SK-N-SH (cell line): Measurements from ENCODE around the gene CRIM1. TPM values are rescaled to one million over a fixed set of nuclear protein-coding genes. Genes with fewer than 3 reads are reported as not detected.

Source experiments
- CTCF ChIA-PET: fragments of 300-600, 350-600 bp; formaldehyde crosslinking; extraction: SDS; loops from one replicate; lab custom pipeline; 2021; lab: Yijun Ruan, JAX
- POLR2A ChIA-PET: fragments of 350-600 bp; sonication (Branson Sonifier 250); formaldehyde crosslinking; extraction: SDS; loops from one replicate; lab custom pipeline; 2020; ENCODE audit warnings: antibody characterized with exemption, inconsistent platforms; lab: Yijun Ruan, JAX
- DNase-seq: peaks from one replicate; pipeline ENCODE4 v3.0.0; 2012
- H2AFZ ChIP-seq: fragments of 200-600 bp; sonication (generic); 2 replicates; pipeline ENCODE4 v1.8.1; 2016; ENCODE audit warnings: antibody characterized with exemption, mild to moderate bottlenecking, low read depth
- H3F3A ChIP-seq: fragments of 200-600 bp; sonication (generic); replicated peaks from 2 replicates; pipeline ENCODE3; 2016; ENCODE audit warnings: antibody characterized with exemption, mild to moderate bottlenecking; ENCODE audit not compliant: insufficient read depth
- H3K27ac ChIP-seq, 2 experiments: fragments of 200-500 bp in 1 of 2; fragments of 200-600 bp in 1 of 2; sonication (Bioruptor generic) in 1 of 2; sonication (generic), shearing (Covaris generic) in 1 of 2; 2 replicates each; pipeline versions ENCODE4 v1.5.1 to v1.6.1; 2014 to 2016; ENCODE audit warnings: low read depth in 2 of 2, inconsistent platforms in 1 of 2, low read length in 1 of 2, mild to moderate bottlenecking in 1 of 2, mixed read lengths in 1 of 2
- H3K27me3 ChIP-seq: fragments of 200-600 bp; sonication (generic), shearing (Covaris generic); 2 replicates; pipeline ENCODE4 v1.6.1; 2016; ENCODE audit warnings: mixed run types; ENCODE audit not compliant: insufficient read depth
- H3K36me3 ChIP-seq, 2 experiments: fragments of 200-500 bp in 1 of 2; fragments of 200-600 bp in 1 of 2; sonication (Bioruptor generic) in 1 of 2; sonication (generic) in 1 of 2; replicated peaks in 1 of 2; 2 replicates each; pipeline versions ENCODE3 to v1.5.1; 2014 to 2016; ENCODE audit warnings: low read length in 1 of 2, mild to moderate bottlenecking in 1 of 2; ENCODE audit not compliant: insufficient read depth in 2 of 2, control insufficient read depth in 1 of 2
- H3K4me1 ChIP-seq, 2 experiments: fragments of 200-500 bp in 1 of 2; fragments of 200-600 bp in 1 of 2; sonication (Bioruptor generic) in 1 of 2; sonication (generic), shearing (Covaris generic) in 1 of 2; 2 replicates each; pipeline versions ENCODE4 v1.5.1 to v1.6.1; 2014 to 2016; ENCODE audit warnings: low read depth in 1 of 2, low read length in 1 of 2, mixed run types in 1 of 2; ENCODE audit not compliant: insufficient read depth in 2 of 2, control insufficient read depth in 1 of 2
- H3K4me2 ChIP-seq: fragments of 200-600 bp; sonication (generic), shearing (Covaris generic); 2 replicates; pipeline ENCODE4 v1.6.1; 2017; ENCODE audit warnings: mixed run types
- H3K4me3 ChIP-seq, 2 experiments: fragments of 200-500 bp in 1 of 2; fragments of 200-600 bp in 1 of 2; sonication (Bioruptor generic) in 1 of 2; sonication (generic), shearing (Covaris generic) in 1 of 2; 2 replicates each; pipeline versions ENCODE4 v1.5.1 to v1.8.1; 2014 to 2016; ENCODE audit warnings: low read depth in 2 of 2, inconsistent platforms in 1 of 2, low read length in 1 of 2, mild to moderate bottlenecking in 1 of 2, mixed read lengths in 1 of 2, moderate library complexity in 1 of 2
- H3K79me2 ChIP-seq: fragments of 200-600 bp; sonication (generic); 2 replicates; pipeline ENCODE4 v1.8.1; 2017; ENCODE audit warnings: mild to moderate bottlenecking; ENCODE audit not compliant: insufficient read depth
- H3K9ac ChIP-seq: fragments of 200-600 bp; sonication (generic); 2 replicates; pipeline ENCODE4 v1.6.1; 2017; ENCODE audit warnings: mixed run types
- H3K9me2 ChIP-seq: fragments of 200-600 bp; sonication (generic); 2 replicates; pipeline ENCODE4 v1.6.1; 2017; ENCODE audit warnings: mixed run types
- H3K9me3 ChIP-seq: fragments of 200-600 bp; sonication (generic); 2 replicates; pipeline ENCODE4 v1.6.1; 2017; ENCODE audit warnings: mixed run types, mild to moderate bottlenecking, moderate library complexity
- H4K20me1 ChIP-seq: fragments of 200-600 bp; sonication (generic); 2 replicates; pipeline ENCODE4 v1.6.1; 2017; ENCODE audit warnings: mild to moderate bottlenecking, mixed run types; ENCODE audit not compliant: insufficient read depth
- JUND ChIP-seq: IDR thresholded peaks from 2 replicates; pipeline ENCODE4 v1.4.0; 2012
- MEF2A ChIP-seq: IDR thresholded peaks from 2 replicates; pipeline ENCODE4 v1.4.0; 2012; ENCODE audit warnings: low read depth, borderline replicate concordance
- POLR2AphosphoS5 ChIP-seq: IDR thresholded peaks from 2 replicates; pipeline ENCODE4 v1.6.1; 2012; ENCODE audit warnings: low read depth, low read length
- REST ChIP-seq: IDR thresholded peaks from 2 replicates; pipeline ENCODE4 v1.6.1; 2012; ENCODE audit warnings: mild to moderate bottlenecking, low read depth, low read length, moderate library complexity
- WGBS: methylation state at CpG from one replicate; pipeline ENCODE4 v1.1.6; 2017; ENCODE audit warnings: low lambda C conversion rate; 5-methylcytosine and 5-hydroxymethylcytosine counted together
- polyA plus RNA-seq, 3 experiments: library from polyadenylated mRNA; depleted of rRNA; stranded (reverse); fragments of >200 nt; gene quantifications; 2 replicates each; pipeline ENCODE4 v1.2.3, GENCODE V29; 2012
- TF ChIP-seq, protein P1 (sequence below): IDR thresholded peaks from 2 replicates; pipeline ENCODE4; 2012

CRIM1 gene
- polyA plus RNA-seq, 1 of the 3 experiments (the other 2 are of a cell fraction), result 244 TPM

- Histone ChIP-seq H3K27me3 (no peaks in the 10 kb centered on the region), H3K9me2 (no peaks in the 10 kb centered on the region), H3K4me3 (no peak overlapping the region), H3K27ac (peak overlapping the region in 1 of 2 experiments; percentile 65; a peak in 2 of 4 replicates), H3K36me3 (peaks cover 77 to 83% of the 10 kb centered on the region in 2 experiments), H3K4me2 (no peak overlapping the region), H3K79me2 (peaks cover 37% of the 10 kb centered on the region), H3K9ac (no peak overlapping the region), H2AFZ (no peak overlapping the region), H3K9me3 (no peaks in the 10 kb centered on the region), H3K4me1 (peaks cover 2 to 23% of the 10 kb centered on the region in 2 experiments; a peak in 3 of 4 replicates), H4K20me1 (no peaks in the 10 kb centered on the region), H3F3A (peaks cover 99% of the 10 kb centered on the region)
- POLR2A ChIA-PET, result no interaction called here
- TF ChIP-seq REST (no peak), JUND (0 out of 2 replicates have a peak, but pooled peaks have one; percentile 0), MEF2A (no peak)
- no peak for DNase-seq
- 88% methylated on average over 11 of the region's 11 CpGs for WGBS
- CTCF ChIA-PET, result interaction anchor here (0.8 to 1.5 kb wide), 3 partner anchors 10 to 44 kb away, joined by 3 to 4 read pairs (median 3); no protein-coding TSS in a partner anchor
Measured at GRCh38 chr2:36540986-36541754, 185.6 kb downstream of the CRIM1 start.

DNA sequence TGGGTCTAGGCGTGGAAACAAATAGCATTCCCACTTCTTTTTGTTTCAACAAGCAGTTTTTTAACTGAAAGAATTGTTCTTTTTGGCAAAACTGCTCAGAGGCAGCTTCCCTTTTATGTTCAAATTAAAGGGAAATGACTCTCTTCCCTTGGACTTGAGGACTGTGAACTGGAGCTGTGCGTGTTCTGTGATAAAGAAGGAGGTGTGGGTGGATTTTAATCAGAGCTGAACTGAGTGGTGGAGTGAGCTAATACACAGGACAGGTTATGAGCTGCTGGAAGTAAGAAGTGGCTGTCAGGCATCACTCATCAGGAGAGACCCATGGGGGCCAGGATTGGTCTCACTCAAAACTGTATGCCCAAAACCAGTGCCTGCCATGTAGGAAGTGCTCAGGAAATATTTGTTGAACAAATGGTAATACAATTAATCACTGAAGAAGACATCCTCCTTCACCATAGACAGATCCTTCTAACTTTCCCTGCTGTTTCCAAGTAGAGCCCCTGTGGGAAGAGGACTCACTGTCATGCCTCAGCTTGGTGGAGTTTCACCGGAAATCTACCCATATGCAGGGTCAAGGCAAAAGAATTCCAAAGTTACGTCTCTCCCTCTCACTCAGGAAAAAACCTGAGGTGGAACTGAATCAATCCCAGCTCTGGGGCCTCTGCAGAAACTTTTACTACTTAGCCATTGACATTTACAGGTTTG is 186.5 kb downstream of the CRIM1 start:
- Histone ChIP-seq H3K27me3 (no peaks in the 10 kb centered on the region), H3K9me3 (no peaks in the 10 kb centered on the region), H3K9me2 (no peaks in the 10 kb centered on the region), H3K4me2 (no peak overlapping the region), H3K9ac (no peak overlapping the region), H4K20me1 (no peaks in the 10 kb centered on the region), H3K79me2 (peaks cover 46% of the 10 kb centered on the region), H3K27ac (peak overlapping the region in 1 of 2 experiments; percentile 65; a peak in 2 of 4 replicates), H3F3A (peaks cover 99% of the 10 kb centered on the region), H3K36me3 (peaks cover 77 to 85% of the 10 kb centered on the region in 2 experiments), H3K4me3 (no peak overlapping the region), H2AFZ (no peak overlapping the region), H3K4me1 (peaks cover 2 to 23% of the 10 kb centered on the region in 2 experiments; a peak in 3 of 4 replicates)
- WGBS, result 98% methylated on average over 4 of the region's 4 CpGs
- ChIA-PET POLR2A (no interaction called here), CTCF (interaction anchor here (0.8 to 1.5 kb wide), 3 partner anchors 9 to 43 kb away, joined by 3 to 4 read pairs (median 3); no protein-coding TSS in a partner anchor)
- TF ChIP-seq, protein P1, sequence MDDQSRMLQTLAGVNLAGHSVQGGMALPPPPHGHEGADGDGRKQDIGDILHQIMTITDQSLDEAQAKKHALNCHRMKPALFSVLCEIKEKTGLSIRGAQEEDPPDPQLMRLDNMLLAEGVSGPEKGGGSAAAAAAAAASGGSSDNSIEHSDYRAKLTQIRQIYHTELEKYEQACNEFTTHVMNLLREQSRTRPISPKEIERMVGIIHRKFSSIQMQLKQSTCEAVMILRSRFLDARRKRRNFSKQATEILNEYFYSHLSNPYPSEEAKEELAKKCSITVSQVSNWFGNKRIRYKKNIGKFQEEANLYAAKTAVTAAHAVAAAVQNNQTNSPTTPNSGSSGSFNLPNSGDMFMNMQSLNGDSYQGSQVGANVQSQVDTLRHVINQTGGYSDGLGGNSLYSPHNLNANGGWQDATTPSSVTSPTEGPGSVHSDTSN, result 0 out of 2 replicates have a peak, but pooled peaks have one; percentile 14
- TF ChIP-seq POLR2AphosphoS5, result no peak
- DNase-seq, result no peak
